SK-N-SH (cell line): ENCODE results near the gene ACTL8. TPM values are rescaled to one million over a fixed set of nuclear protein-coding genes. Genes with fewer than 3 reads are reported as not detected.

Experiments used
- CTCF ChIA-PET: fragments of 300-600, 350-600 bp; formaldehyde crosslinking; extraction: SDS; loops from one replicate; lab custom pipeline; 2021; lab: Yijun Ruan, JAX
- POLR2A ChIA-PET: fragments of 350-600 bp; sonication (Branson Sonifier 250); formaldehyde crosslinking; extraction: SDS; loops from one replicate; lab custom pipeline; 2020; ENCODE audit warnings: antibody characterized with exemption, inconsistent platforms; lab: Yijun Ruan, JAX
- DNase-seq: peaks from one replicate; pipeline ENCODE4 v3.0.0; 2012
- H2AFZ ChIP-seq: fragments of 200-600 bp; sonication (generic); 2 replicates; pipeline ENCODE4 v1.8.1; 2016; ENCODE audit warnings: antibody characterized with exemption, mild to moderate bottlenecking, low read depth
- H3F3A ChIP-seq: fragments of 200-600 bp; sonication (generic); replicated peaks from 2 replicates; pipeline ENCODE3; 2016; ENCODE audit warnings: antibody characterized with exemption, mild to moderate bottlenecking; ENCODE audit not compliant: insufficient read depth
- H3K27ac ChIP-seq, 2 experiments: fragments of 200-500 bp in 1 of 2; fragments of 200-600 bp in 1 of 2; sonication (Bioruptor generic) in 1 of 2; sonication (generic), shearing (Covaris generic) in 1 of 2; 2 replicates each; pipeline versions ENCODE4 v1.5.1 to v1.6.1; 2014 to 2016; ENCODE audit warnings: low read depth in 2 of 2, inconsistent platforms in 1 of 2, low read length in 1 of 2, mild to moderate bottlenecking in 1 of 2, mixed read lengths in 1 of 2
- H3K27me3 ChIP-seq: fragments of 200-600 bp; sonication (generic), shearing (Covaris generic); 2 replicates; pipeline ENCODE4 v1.6.1; 2016; ENCODE audit warnings: mixed run types; ENCODE audit not compliant: insufficient read depth
- H3K36me3 ChIP-seq, 2 experiments: fragments of 200-500 bp in 1 of 2; fragments of 200-600 bp in 1 of 2; sonication (Bioruptor generic) in 1 of 2; sonication (generic) in 1 of 2; replicated peaks in 1 of 2; 2 replicates each; pipeline versions ENCODE3 to v1.5.1; 2014 to 2016; ENCODE audit warnings: low read length in 1 of 2, mild to moderate bottlenecking in 1 of 2; ENCODE audit not compliant: insufficient read depth in 2 of 2, control insufficient read depth in 1 of 2
- H3K4me1 ChIP-seq, 2 experiments: fragments of 200-500 bp in 1 of 2; fragments of 200-600 bp in 1 of 2; sonication (Bioruptor generic) in 1 of 2; sonication (generic), shearing (Covaris generic) in 1 of 2; 2 replicates each; pipeline versions ENCODE4 v1.5.1 to v1.6.1; 2014 to 2016; ENCODE audit warnings: low read depth in 1 of 2, low read length in 1 of 2, mixed run types in 1 of 2; ENCODE audit not compliant: insufficient read depth in 2 of 2, control insufficient read depth in 1 of 2
- H3K4me2 ChIP-seq: fragments of 200-600 bp; sonication (generic), shearing (Covaris generic); 2 replicates; pipeline ENCODE4 v1.6.1; 2017; ENCODE audit warnings: mixed run types
- H3K4me3 ChIP-seq, 2 experiments: fragments of 200-500 bp in 1 of 2; fragments of 200-600 bp in 1 of 2; sonication (Bioruptor generic) in 1 of 2; sonication (generic), shearing (Covaris generic) in 1 of 2; 2 replicates each; pipeline versions ENCODE4 v1.5.1 to v1.8.1; 2014 to 2016; ENCODE audit warnings: low read depth in 2 of 2, inconsistent platforms in 1 of 2, low read length in 1 of 2, mild to moderate bottlenecking in 1 of 2, mixed read lengths in 1 of 2, moderate library complexity in 1 of 2
- H3K79me2 ChIP-seq: fragments of 200-600 bp; sonication (generic); 2 replicates; pipeline ENCODE4 v1.8.1; 2017; ENCODE audit warnings: mild to moderate bottlenecking; ENCODE audit not compliant: insufficient read depth
- H3K9ac ChIP-seq: fragments of 200-600 bp; sonication (generic); 2 replicates; pipeline ENCODE4 v1.6.1; 2017; ENCODE audit warnings: mixed run types
- H3K9me2 ChIP-seq: fragments of 200-600 bp; sonication (generic); 2 replicates; pipeline ENCODE4 v1.6.1; 2017; ENCODE audit warnings: mixed run types
- H3K9me3 ChIP-seq: fragments of 200-600 bp; sonication (generic); 2 replicates; pipeline ENCODE4 v1.6.1; 2017; ENCODE audit warnings: mixed run types, mild to moderate bottlenecking, moderate library complexity
- H4K20me1 ChIP-seq: fragments of 200-600 bp; sonication (generic); 2 replicates; pipeline ENCODE4 v1.6.1; 2017; ENCODE audit warnings: mild to moderate bottlenecking, mixed run types; ENCODE audit not compliant: insufficient read depth
- FOXJ3 ChIP-seq: sonication (generic); formaldehyde crosslinking; IDR thresholded peaks from 2 replicates; pipeline ENCODE4 v1.5.1; 2020; ENCODE audit warnings: mild to moderate bottlenecking, missing genetic modification reagents
- GABPA ChIP-seq: IDR thresholded peaks from 2 replicates; pipeline ENCODE4 v1.4.0; 2012; ENCODE audit warnings: low read depth, mild to moderate bottlenecking
- GATA2 ChIP-seq: sonication (generic); formaldehyde crosslinking; IDR thresholded peaks from 2 replicates; pipeline ENCODE4 v1.5.0; 2020; ENCODE audit warnings: mild to moderate bottlenecking, missing genetic modification reagents
- IRF3 ChIP-seq: fragments of 150-350 bp; IDR thresholded peaks from 2 replicates; pipeline ENCODE4 v1.6.1; 2016; ENCODE audit warnings: mild to moderate bottlenecking, low read depth, low read length
- JUND ChIP-seq: IDR thresholded peaks from 2 replicates; pipeline ENCODE4 v1.4.0; 2012
- MXI1 ChIP-seq: IDR thresholded peaks from 2 replicates; pipeline ENCODE4 v1.6.1; 2012; ENCODE audit warnings: mild to moderate bottlenecking, low read depth, low read length, improper control_type of control experiment
- RAD21 ChIP-seq: IDR thresholded peaks from 2 replicates; pipeline ENCODE4 v1.6.1; 2012; ENCODE audit warnings: mild to moderate bottlenecking, low read length
- REST ChIP-seq: IDR thresholded peaks from 2 replicates; pipeline ENCODE4 v1.6.1; 2012; ENCODE audit warnings: mild to moderate bottlenecking, low read depth, low read length, moderate library complexity
- RXRA ChIP-seq: IDR thresholded peaks from 2 replicates; pipeline ENCODE4 v1.4.0; 2012; ENCODE audit warnings: low read depth, mild to moderate bottlenecking, borderline replicate concordance
- SIN3A ChIP-seq: IDR thresholded peaks from 2 replicates; pipeline ENCODE4 v1.6.1; 2012; ENCODE audit warnings: low read depth, mild to moderate bottlenecking, low read length, moderate library complexity, borderline replicate concordance
- TAF1 ChIP-seq: IDR thresholded peaks from 2 replicates; pipeline ENCODE4 v1.6.1; 2012; ENCODE audit warnings: low read depth, mild to moderate bottlenecking, low read length, moderate library complexity, borderline replicate concordance
- TCF12 ChIP-seq: IDR thresholded peaks from 2 replicates; pipeline ENCODE4 v1.4.0; 2012
- YY1 ChIP-seq: IDR thresholded peaks from 2 replicates; pipeline ENCODE4 v1.4.0; 2012; ENCODE audit warnings: low read depth, mild to moderate bottlenecking
- WGBS: methylation state at CpG from one replicate; pipeline ENCODE4 v1.1.6; 2017; ENCODE audit warnings: low lambda C conversion rate; 5-methylcytosine and 5-hydroxymethylcytosine counted together
- polyA plus RNA-seq, 3 experiments: library from polyadenylated mRNA; depleted of rRNA; stranded (reverse); fragments of >200 nt; gene quantifications; 2 replicates each; pipeline ENCODE4 v1.2.3, GENCODE V29; 2012
- TF ChIP-seq, protein P1 (sequence below): IDR thresholded peaks from 2 replicates; pipeline ENCODE4 v1.4.0; 2012; ENCODE audit warnings: low read depth, borderline replicate concordance

The ACTL8 gene
- polyA plus RNA-seq, 1 of the 3 experiments (the other 2 are of a cell fraction), result 0.05 TPM

DNA sequence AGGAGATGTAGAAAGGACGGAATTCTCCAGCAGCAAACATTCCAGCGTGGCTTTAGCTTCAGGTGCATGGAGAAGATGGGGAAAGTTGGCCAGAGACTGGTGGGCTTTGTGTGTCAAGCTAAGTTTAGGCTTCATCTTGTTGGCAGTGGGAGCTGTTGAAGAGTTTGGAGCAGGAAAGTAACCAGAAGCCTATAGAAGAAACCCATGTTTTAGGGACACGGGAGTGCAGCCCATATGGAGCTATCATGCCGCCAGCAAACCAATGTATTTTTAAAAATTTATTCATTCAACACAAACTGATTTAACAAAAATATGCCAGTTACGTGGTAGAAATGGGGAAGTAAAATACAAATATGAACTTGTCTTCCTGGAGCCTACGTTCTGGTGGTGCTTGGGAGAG, 53.7 kb downstream of the ACTL8 start:
- Histone ChIP-seq H3K4me2 (no peak overlapping the region), H3K27me3 (no peaks in the 10 kb centered on the region), H3K9me2 (no peaks in the 10 kb centered on the region), H3K9me3 (peaks cover 7% of the 10 kb centered on the region; the same call in 1 of the 2 replicates), H3K36me3 (no peaks in the 10 kb centered on the region), H3F3A (no peaks in the 10 kb centered on the region), H3K79me2 (no peaks in the 10 kb centered on the region), H3K27ac (no peak overlapping the region), H3K4me3 (no peak overlapping the region), H3K4me1 (no peaks in the 10 kb centered on the region), H2AFZ (no peak overlapping the region), H4K20me1 (no peaks in the 10 kb centered on the region), H3K9ac (no peak overlapping the region)
- TF ChIP-seq RAD21, result no peak
- ChIA-PET POLR2A (no interaction called here), CTCF (interaction anchor here (0.6 to 4.9 kb wide), 5 partner anchors 13 to 147 kb away, joined by 3 to 20 read pairs (median 3); no protein-coding TSS in a partner anchor)
- DNase-seq, result no peak
- WGBS, result 35% methylated on average over 6 of the region's 6 CpGs

DNA sequence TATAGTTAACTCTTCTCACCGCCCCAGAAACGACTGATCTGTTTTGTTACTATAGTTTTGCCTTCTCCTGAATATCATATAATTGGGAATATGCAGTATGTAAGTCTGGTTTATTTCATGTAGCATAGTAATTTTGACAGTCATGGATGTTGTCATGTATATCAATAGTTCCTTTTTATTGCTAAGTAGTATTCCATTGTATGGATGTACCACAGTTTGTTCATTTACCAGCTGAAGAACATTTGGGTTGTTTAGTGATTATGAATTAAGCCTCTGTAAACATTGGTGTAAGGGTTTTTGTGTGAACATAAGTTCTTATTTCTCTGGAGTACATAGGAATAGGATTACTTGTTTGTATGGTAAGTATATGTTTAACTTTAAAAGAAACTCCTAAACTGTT, 55.5 kb downstream of the ACTL8 start:
- Histone ChIP-seq H3K4me2 (no peak overlapping the region), H3K79me2 (no peaks in the 10 kb centered on the region), H4K20me1 (no peaks in the 10 kb centered on the region), H3K4me1 (no peaks in the 10 kb centered on the region), H3K9ac (no peak overlapping the region), H2AFZ (no peak overlapping the region), H3F3A (no peaks in the 10 kb centered on the region), H3K27ac (no peak overlapping the region), H3K36me3 (no peaks in the 10 kb centered on the region), H3K9me3 (peaks cover 7% of the 10 kb centered on the region; the same call in 1 of the 2 replicates), H3K27me3 (no peaks in the 10 kb centered on the region), H3K9me2 (no peaks in the 10 kb centered on the region)
- CTCF ChIA-PET, result interaction anchor here (1.0 to 4.9 kb wide), 2 partner anchors 9 to 15 kb away, joined by 3 to 20 read pairs; no protein-coding TSS in a partner anchor
- POLR2A ChIA-PET, result no interaction called here
- 68% methylated on average over 2 of the region's 2 CpGs for WGBS
- TF ChIP-seq MXI1 (no peak), IRF3 (no peak), YY1 (no peak), REST (no peak), SIN3A (no peak), RXRA (no peak), FOXJ3 (CRISPR knock-in tag) (no peak), TAF1 (no peak), TCF12 (no peak), JUND (no peak), RAD21 (no peak), GABPA (no peak), GATA2 (CRISPR knock-in tag) (no peak)
- TF ChIP-seq, protein P1, sequence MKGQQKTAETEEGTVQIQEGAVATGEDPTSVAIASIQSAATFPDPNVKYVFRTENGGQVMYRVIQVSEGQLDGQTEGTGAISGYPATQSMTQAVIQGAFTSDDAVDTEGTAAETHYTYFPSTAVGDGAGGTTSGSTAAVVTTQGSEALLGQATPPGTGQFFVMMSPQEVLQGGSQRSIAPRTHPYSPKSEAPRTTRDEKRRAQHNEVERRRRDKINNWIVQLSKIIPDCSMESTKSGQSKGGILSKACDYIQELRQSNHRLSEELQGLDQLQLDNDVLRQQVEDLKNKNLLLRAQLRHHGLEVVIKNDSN, result no peak
- TF ChIP-seq, all 33 proteins: peak for 0
- H3K4me3 ChIP-seq, result no peak overlapping the region
- no peak for DNase-seq
